HL-60 (cell line): ENCODE data around the gene TBX15.

Experiments
- GABPA ChIP-seq: IDR thresholded peaks from 2 replicates; pipeline ENCODE4 v1.6.1; 2012; ENCODE audit warnings: low read depth
- POLR2AphosphoS5 ChIP-seq: IDR thresholded peaks from 2 replicates; pipeline ENCODE4 v1.6.1; 2012; ENCODE audit warnings: low read depth
- SPI1 ChIP-seq: IDR thresholded peaks from 2 replicates; pipeline ENCODE4 v1.6.1; 2012; ENCODE audit warnings: low read depth, mild to moderate bottlenecking, borderline replicate concordance
- TF ChIP-seq, protein P1 (sequence below): IDR thresholded peaks from one replicate; pipeline ENCODE4 v1.5.1; 2011; ENCODE audit warnings: low read length, control low read depth, inconsistent platforms; ENCODE audit not compliant: insufficient read depth

GRCh38 chr1:118925651-118926050 lies 62.5 kb downstream of the TBX15 start:
- TF ChIP-seq POLR2AphosphoS5 (no peak), GABPA (no peak), SPI1 (no peak)
- TF ChIP-seq, protein P1, sequence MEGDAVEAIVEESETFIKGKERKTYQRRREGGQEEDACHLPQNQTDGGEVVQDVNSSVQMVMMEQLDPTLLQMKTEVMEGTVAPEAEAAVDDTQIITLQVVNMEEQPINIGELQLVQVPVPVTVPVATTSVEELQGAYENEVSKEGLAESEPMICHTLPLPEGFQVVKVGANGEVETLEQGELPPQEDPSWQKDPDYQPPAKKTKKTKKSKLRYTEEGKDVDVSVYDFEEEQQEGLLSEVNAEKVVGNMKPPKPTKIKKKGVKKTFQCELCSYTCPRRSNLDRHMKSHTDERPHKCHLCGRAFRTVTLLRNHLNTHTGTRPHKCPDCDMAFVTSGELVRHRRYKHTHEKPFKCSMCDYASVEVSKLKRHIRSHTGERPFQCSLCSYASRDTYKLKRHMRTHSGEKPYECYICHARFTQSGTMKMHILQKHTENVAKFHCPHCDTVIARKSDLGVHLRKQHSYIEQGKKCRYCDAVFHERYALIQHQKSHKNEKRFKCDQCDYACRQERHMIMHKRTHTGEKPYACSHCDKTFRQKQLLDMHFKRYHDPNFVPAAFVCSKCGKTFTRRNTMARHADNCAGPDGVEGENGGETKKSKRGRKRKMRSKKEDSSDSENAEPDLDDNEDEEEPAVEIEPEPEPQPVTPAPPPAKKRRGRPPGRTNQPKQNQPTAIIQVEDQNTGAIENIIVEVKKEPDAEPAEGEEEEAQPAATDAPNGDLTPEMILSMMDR, result no peak
